Activated CD8-positive, alpha-beta T cell treated with anti-CD3 and anti-CD28 coated beads for 36 hours (primary cell): ENCODE data around the gene KRT35. TPM values are rescaled to one million over a fixed set of nuclear protein-coding genes. Genes with fewer than 3 reads are reported as not detected.

Source experiments
- ATAC-seq: fragments of 200-7000 bp; cut with Tn5 transposase; one replicate; pipeline ENCODE4 v1.10.0; 2021; ENCODE audit warnings: mild to moderate bottlenecking, moderate library complexity
- CTCF ChIA-PET: fragments of 350-600 bp; sonication (Branson Sonifier 250); formaldehyde crosslinking; loops from one replicate; lab custom pipeline; 2021; ENCODE audit warnings: antibody characterized with exemption; lab: Charles Lee
- POLR2A ChIA-PET: fragments of 350-600 bp; sonication (Branson Sonifier 250); formaldehyde crosslinking; loops from one replicate; lab custom pipeline; 2021; ENCODE audit warnings: antibody characterized with exemption; lab: Charles Lee
- DNase-seq: peaks from one replicate; pipeline ENCODE4 v3.0.0-alpha.2; 2020
- H3K27ac Mint-ChIP-seq: one replicate; pipeline ENCODE4 v1.8.0; 2021; ENCODE audit warnings: mild to moderate bottlenecking, mixed read lengths
- H3K27me3 Mint-ChIP-seq: one replicate; pipeline ENCODE4 v1.8.0; 2021; ENCODE audit warnings: mixed read lengths
- H3K36me3 Mint-ChIP-seq: one replicate; pipeline ENCODE4 v1.8.0; 2021; ENCODE audit warnings: low read depth, mixed read lengths
- H3K4me1 Mint-ChIP-seq: one replicate; pipeline ENCODE4 v1.8.0; 2021; ENCODE audit warnings: low read depth, mixed read lengths
- H3K4me3 Mint-ChIP-seq: one replicate; pipeline ENCODE4 v1.8.0; 2021; ENCODE audit warnings: mild to moderate bottlenecking, moderate library complexity, mixed read lengths
- H3K9me3 Mint-ChIP-seq: one replicate; pipeline ENCODE4 v1.8.0; 2021; ENCODE audit warnings: mixed read lengths
- intact Hi-C: fragments of 100-400 bp; cut with micrococcal nuclease; formaldehyde crosslinking; loops from one replicate; pipeline ENCODE4 v1.10.0; 2022
- total RNA-seq, 2 experiments: library from RNA; stranded (reverse); gene quantifications; one replicate each; pipeline ENCODE4 v1.2.3, GENCODE V29; 2021
- TF ChIP-seq, protein P1 (sequence below): fragments of 200-600 bp; IDR thresholded peaks from one replicate; pipeline ENCODE4 v1.8.0; 2022; ENCODE audit warnings: antibody characterized with exemption, mild to moderate bottlenecking

The KRT35 gene
- total RNA-seq, 2 experiments from 2014 or later: not detected

DNA sequence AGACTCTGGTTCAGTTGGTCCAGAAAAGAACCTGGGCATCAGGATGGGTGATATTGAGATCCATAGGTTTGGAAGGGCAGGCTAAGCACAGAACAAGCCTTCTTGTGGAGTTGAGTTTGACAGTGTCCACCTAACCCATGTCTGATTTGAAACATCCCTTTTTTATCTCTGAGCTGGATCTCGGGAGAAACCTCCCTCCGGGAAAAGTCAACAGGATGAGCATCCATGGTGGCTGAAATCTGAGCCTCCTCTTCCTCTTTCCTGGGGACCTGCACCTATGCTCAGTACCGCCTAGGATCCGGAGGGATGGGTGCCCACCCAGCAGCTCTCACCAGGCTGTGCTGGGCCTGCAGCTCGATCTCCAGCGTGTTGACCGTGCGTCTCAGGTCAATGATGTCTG is 17.2 kb downstream of the KRT35 start:
- no peak for DNase-seq
- POLR2A ChIA-PET: no interaction called here
- Mint-ChIP-seq H3K9me3 (no peaks in the 10 kb centered on the region), H3K36me3 (no peaks in the 10 kb centered on the region), H3K4me3 (no peak overlapping the region), H3K27ac (no peak overlapping the region), H3K4me1 (no peaks in the 10 kb centered on the region), H3K27me3 (peaks cover 2% of the 10 kb centered on the region)
- CTCF ChIA-PET: interaction anchor here (0.9 to 1.4 kb wide), 3 partner anchors 11 to 25 kb away, joined by 3 read pairs; no protein-coding TSS in a partner anchor
- intact Hi-C loops: no loop called here
- TF ChIP-seq, protein P1, sequence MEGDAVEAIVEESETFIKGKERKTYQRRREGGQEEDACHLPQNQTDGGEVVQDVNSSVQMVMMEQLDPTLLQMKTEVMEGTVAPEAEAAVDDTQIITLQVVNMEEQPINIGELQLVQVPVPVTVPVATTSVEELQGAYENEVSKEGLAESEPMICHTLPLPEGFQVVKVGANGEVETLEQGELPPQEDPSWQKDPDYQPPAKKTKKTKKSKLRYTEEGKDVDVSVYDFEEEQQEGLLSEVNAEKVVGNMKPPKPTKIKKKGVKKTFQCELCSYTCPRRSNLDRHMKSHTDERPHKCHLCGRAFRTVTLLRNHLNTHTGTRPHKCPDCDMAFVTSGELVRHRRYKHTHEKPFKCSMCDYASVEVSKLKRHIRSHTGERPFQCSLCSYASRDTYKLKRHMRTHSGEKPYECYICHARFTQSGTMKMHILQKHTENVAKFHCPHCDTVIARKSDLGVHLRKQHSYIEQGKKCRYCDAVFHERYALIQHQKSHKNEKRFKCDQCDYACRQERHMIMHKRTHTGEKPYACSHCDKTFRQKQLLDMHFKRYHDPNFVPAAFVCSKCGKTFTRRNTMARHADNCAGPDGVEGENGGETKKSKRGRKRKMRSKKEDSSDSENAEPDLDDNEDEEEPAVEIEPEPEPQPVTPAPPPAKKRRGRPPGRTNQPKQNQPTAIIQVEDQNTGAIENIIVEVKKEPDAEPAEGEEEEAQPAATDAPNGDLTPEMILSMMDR: no peak
- no peak for ATAC-seq

DNA sequence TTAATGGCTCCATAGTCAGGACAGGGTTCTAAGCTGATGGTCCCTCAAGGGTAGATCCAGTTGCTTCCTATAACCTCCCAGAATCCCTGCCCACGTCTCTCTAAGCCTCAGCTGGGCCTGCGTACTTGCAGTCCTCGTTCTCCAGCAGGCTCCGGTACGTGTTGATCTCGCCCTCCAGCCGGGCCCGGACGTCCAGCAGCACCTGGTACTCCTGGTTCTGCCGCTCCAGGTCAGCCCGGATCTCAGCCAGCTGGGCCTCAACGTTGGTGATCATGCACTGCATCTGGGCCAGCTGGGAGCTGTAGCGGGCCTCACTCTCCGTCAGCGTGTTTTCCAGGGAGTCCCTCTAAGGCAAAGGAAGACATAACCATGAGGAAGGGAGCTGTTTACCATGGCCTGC is 18.2 kb downstream of the KRT35 start:
- no peak overlapping the region for H3K4me3 Mint-ChIP-seq
- TF ChIP-seq, protein P1: no peak
- CTCF ChIA-PET: interaction anchor here (1.3 to 2.7 kb wide), 2 partner anchors 10 to 24 kb away, joined by 3 to 8 read pairs; no protein-coding TSS in a partner anchor
- H3K9me3 Mint-ChIP-seq: no peaks in the 10 kb centered on the region
- DNase-seq (no peak), ATAC-seq (no peak)
- no peak overlapping the region for H3K27ac Mint-ChIP-seq
- POLR2A ChIA-PET: no interaction called here
- H3K36me3 Mint-ChIP-seq: no peaks in the 10 kb centered on the region
- H3K27me3 Mint-ChIP-seq: no peaks in the 10 kb centered on the region
- no peaks in the 10 kb centered on the region for H3K4me1 Mint-ChIP-seq
- intact Hi-C loops: no loop called here

DNA sequence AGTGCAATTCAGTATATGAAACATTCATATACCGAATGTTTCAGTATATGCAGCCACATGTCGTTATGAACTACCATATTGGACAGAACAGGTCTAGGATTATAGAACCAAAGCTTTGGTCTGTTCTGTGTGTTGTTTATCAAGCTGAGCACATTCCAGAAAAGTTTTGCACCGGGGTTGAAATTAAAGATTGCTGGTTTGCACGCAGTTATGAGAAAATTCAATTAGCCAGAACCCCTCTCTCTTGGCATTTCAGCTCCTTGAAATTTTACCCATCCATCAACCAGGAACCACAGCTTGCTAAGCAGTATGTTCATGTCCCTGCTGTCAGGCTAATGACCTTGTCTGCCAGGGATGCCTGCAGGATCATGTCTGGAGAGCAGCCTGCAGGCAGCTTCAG is 23.3 kb downstream of the KRT35 start:
- TF ChIP-seq, protein P1: no peak
- ChIA-PET CTCF (interaction anchor here (0.9 kb wide), 1 partner anchor 11 kb away, joined by 3 read pairs; no protein-coding TSS in a partner anchor), POLR2A (no interaction called here)
- no peaks in the 10 kb centered on the region for H3K27me3 Mint-ChIP-seq
- DNase-seq: no peak
- intact Hi-C loops: no loop called here
- H3K9me3 Mint-ChIP-seq: no peaks in the 10 kb centered on the region
- H3K4me3 Mint-ChIP-seq: no peak overlapping the region
- no peak overlapping the region for H3K27ac Mint-ChIP-seq
- H3K4me1 Mint-ChIP-seq: no peaks in the 10 kb centered on the region
- no peak for ATAC-seq
- H3K36me3 Mint-ChIP-seq: no peaks in the 10 kb centered on the region

DNA sequence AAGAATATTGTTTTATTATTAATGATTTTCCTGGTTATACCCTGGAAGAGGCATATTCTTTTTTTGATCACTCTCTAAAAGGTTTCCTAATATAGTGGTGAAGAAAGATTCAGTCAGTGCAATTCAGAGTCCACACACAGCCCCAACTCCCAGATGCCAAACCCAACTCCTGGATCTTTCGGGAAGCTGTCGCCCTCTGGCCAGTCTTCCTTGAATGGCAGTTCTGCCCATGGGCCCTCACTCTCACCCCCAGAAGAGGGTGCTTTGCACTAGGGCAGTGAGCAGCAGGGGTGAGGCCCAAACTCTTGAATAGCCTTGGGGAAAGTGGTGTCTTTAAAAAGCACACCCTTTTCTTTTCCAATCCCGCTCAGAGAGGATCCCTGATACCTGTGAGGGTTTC is 24.7 kb downstream of the KRT35 start:
- H3K27me3 Mint-ChIP-seq: peaks cover 1% of the 10 kb centered on the region
- TF ChIP-seq, protein P1: no peak
- no peak overlapping the region for H3K27ac Mint-ChIP-seq
- DNase-seq (no peak), ATAC-seq (no peak)
- POLR2A ChIA-PET: no interaction called here
- H3K9me3 Mint-ChIP-seq: no peaks in the 10 kb centered on the region
- no peaks in the 10 kb centered on the region for H3K36me3 Mint-ChIP-seq
- H3K4me3 Mint-ChIP-seq: no peak overlapping the region
- CTCF ChIA-PET: no interaction called here
- intact Hi-C loops: no loop called here
- H3K4me1 Mint-ChIP-seq: no peaks in the 10 kb centered on the region

DNA sequence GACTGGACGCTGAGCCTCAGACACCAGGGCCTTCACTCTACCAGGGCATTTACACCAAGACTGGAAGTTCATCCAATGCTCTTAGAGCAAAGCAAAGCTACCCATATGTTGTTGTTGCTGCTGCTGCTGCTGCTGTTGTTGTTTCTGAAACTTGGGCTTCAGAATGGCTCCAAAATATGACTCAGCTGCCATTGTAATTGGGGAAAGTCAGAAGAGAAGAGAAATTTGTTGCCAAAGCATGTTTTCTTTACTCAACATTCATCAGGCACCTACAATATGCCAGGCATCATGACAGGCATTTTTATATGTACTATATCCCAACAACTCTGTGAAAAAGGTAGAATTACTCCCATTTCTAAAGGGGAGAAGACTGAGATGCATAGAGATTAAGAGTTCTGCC is 25.7 kb downstream of the KRT35 start:
- no peaks in the 10 kb centered on the region for H3K9me3 Mint-ChIP-seq
- H3K27me3 Mint-ChIP-seq: peaks cover 1% of the 10 kb centered on the region
- TF ChIP-seq, protein P1: no peak
- no peaks in the 10 kb centered on the region for H3K4me1 Mint-ChIP-seq
- ChIA-PET CTCF (no interaction called here), POLR2A (no interaction called here)
- ATAC-seq: no peak
- no peak for DNase-seq
- H3K27ac Mint-ChIP-seq: no peak overlapping the region
- no peaks in the 10 kb centered on the region for H3K36me3 Mint-ChIP-seq
- intact Hi-C loops: no loop called here
- no peak overlapping the region for H3K4me3 Mint-ChIP-seq
